GM18519 (cell line): Measurements from ENCODE around the gene FASTKD3.
"Not testable (repeated sequence)": the region's sequence is repeated elsewhere in the genome, so short reads cannot be mapped to it uniquely, and the experiment has no call there.

Experiments used
- ATAC-seq: cut with Tn5 transposase; IDR thresholded peaks from one replicate; pipeline ENCODE4 v1.9.1; 2021; ENCODE audit warnings: mild to moderate bottlenecking, moderate library complexity; ENCODE audit not compliant: unreplicated experiment, low FRiP score

FASTKD3 gene

GRCh38 chr5:7868773-7869473, at the start of gene FASTKD3, which contains the start of gene MTRR:
Gene FASTKD3 (minus strand): TSS chr5:7869031. CDS start chr5:7868083, 948 bp downstream.
Gene MTRR (plus strand): TSS chr5:7869148. CDS start chr5:7870795, 1,647 bp downstream.
- peak; percentile 98 for ATAC-seq

GRCh38 chr5:7917130-7918123, 48.6 kb upstream of the FASTKD3 start:
- ATAC-seq = no peak

GRCh38 chr5:7916171-7916804, 47.5 kb upstream of the FASTKD3 start:
- no peak for ATAC-seq

- not testable (repeated sequence) for ATAC-seq
These were observed 42.6 kb upstream of the FASTKD3 start for GRCh38 chr5:7911429-7911771.

GRCh38 chr5:7910738-7911428, 42.1 kb upstream of the FASTKD3 start:
- ATAC-seq = peak; percentile 41

- no peak for ATAC-seq
These were observed 39.5 kb upstream of the FASTKD3 start for GRCh38 chr5:7908317-7908716.

GRCh38 chr5:7907612-7908011, 38.8 kb upstream of the FASTKD3 start:
- no peak for ATAC-seq

- ATAC-seq = no peak
These were observed 35.3 kb upstream of the FASTKD3 start for GRCh38 chr5:7904170-7904569.

- ATAC-seq = no peak
These were observed 34.1 kb upstream of the FASTKD3 start for GRCh38 chr5:7902666-7903625.

- no peak for ATAC-seq
These were observed 33.4 kb upstream of the FASTKD3 start for GRCh38 chr5:7902201-7902600.

GRCh38 chr5:7897014-7897600, 28.3 kb upstream of the FASTKD3 start:
- peak; percentile 71 for ATAC-seq

- ATAC-seq = peak; percentile 90
These were observed 26.0 kb upstream of the FASTKD3 start for GRCh38 chr5:7894860-7895259.

- ATAC-seq = no peak
These were observed 25.6 kb upstream of the FASTKD3 start for GRCh38 chr5:7894439-7894838.

GRCh38 chr5:7888901-7889300, 20.1 kb upstream of the FASTKD3 start:
- no peak for ATAC-seq

- peak; percentile 51 for ATAC-seq
These were observed 18.1 kb upstream of the FASTKD3 start for GRCh38 chr5:7886849-7887475.

GRCh38 chr5:7884491-7885267, 15.8 kb upstream of the FASTKD3 start:
- ATAC-seq = no peak

GRCh38 chr5:7882926-7883325, 14.1 kb upstream of the FASTKD3 start:
- ATAC-seq = no peak

GRCh38 chr5:7881816-7882215, 13.0 kb upstream of the FASTKD3 start:
- ATAC-seq = no peak
